Loucy (cell line): ENCODE results near the gene TBCC.
A peak's percentile ranks its signal among the peaks of the same experiment; 100 is the strongest.

Experiments used
- H2AFZ ChIP-seq: fragments of 200-600 bp; sonication (generic); 2 replicates; pipeline ENCODE4 v1.6.0; 2016; ENCODE audit warnings: antibody characterized with exemption, mild to moderate bottlenecking, low read length, moderate library complexity
- H3F3A ChIP-seq: fragments of 200-600 bp; 2 replicates; pipeline ENCODE4 v1.6.0; 2016; ENCODE audit warnings: antibody characterized with exemption, low read depth, mild to moderate bottlenecking
- H3K27me3 ChIP-seq: fragments of 200-600 bp; sonication (generic); 2 replicates; pipeline ENCODE4 v1.6.1; 2014; ENCODE audit warnings: low read length, mild to moderate bottlenecking; ENCODE audit not compliant: insufficient read depth, poor library complexity, severe bottlenecking
- H3K36me3 ChIP-seq: fragments of 200-600 bp; sonication (generic); 2 replicates; pipeline ENCODE4 v1.6.1; 2016; ENCODE audit warnings: low read length; ENCODE audit not compliant: insufficient read depth
- H3K4me1 ChIP-seq: fragments of 200-600 bp; sonication (generic); 2 replicates; pipeline ENCODE4 v1.5.1; 2014; ENCODE audit warnings: low read length, mild to moderate bottlenecking; ENCODE audit not compliant: insufficient read depth, poor library complexity, severe bottlenecking
- H3K4me2 ChIP-seq: fragments of 200-600 bp; sonication (generic); 2 replicates; pipeline ENCODE4 v1.6.0; 2014; ENCODE audit warnings: antibody characterized with exemption, low read length, low read depth, mild to moderate bottlenecking; ENCODE audit not compliant: poor library complexity, severe bottlenecking
- H3K4me3 ChIP-seq: fragments of 200-600 bp; sonication (generic); 2 replicates; pipeline ENCODE4 v1.5.1; 2014; ENCODE audit warnings: low read length, mild to moderate bottlenecking, mixed read lengths; ENCODE audit not compliant: poor library complexity, severe bottlenecking
- H3K79me2 ChIP-seq: fragments of 200-600 bp; sonication (generic); 2 replicates; pipeline ENCODE4 v1.6.1; 2014; ENCODE audit warnings: low read length; ENCODE audit not compliant: insufficient read depth
- H3K9ac ChIP-seq: fragments of 200-600 bp; sonication (generic); 2 replicates; pipeline ENCODE4 v1.6.0; 2014; ENCODE audit warnings: mild to moderate bottlenecking, low read depth, low read length, moderate library complexity; ENCODE audit not compliant: poor library complexity, severe bottlenecking
- H3K9me2 ChIP-seq: fragments of 200-600 bp; sonication (generic); replicated peaks from 2 replicates; pipeline ENCODE4 v1.6.1; 2016; ENCODE audit warnings: low read depth, low read length, mixed read lengths
- H3K9me3 ChIP-seq: fragments of 200-600 bp; sonication (generic); 2 replicates; pipeline ENCODE4 v1.6.1; 2014; ENCODE audit warnings: mild to moderate bottlenecking, antibody characterized with exemption, low read length, low read depth; ENCODE audit not compliant: insufficient read depth
- H4K20me1 ChIP-seq: fragments of 200-600 bp; sonication (generic); 2 replicates; pipeline ENCODE4 v1.6.0; 2014; ENCODE audit warnings: antibody characterized with exemption, low read length, mild to moderate bottlenecking; ENCODE audit not compliant: insufficient read depth, poor library complexity, severe bottlenecking
- CTCF ChIP-seq: fragments of 200-600 bp; sonication (generic); conservative IDR thresholded peaks from 2 replicates; pipeline ENCODE4 v1.5.1; 2014; ENCODE audit warnings: mild to moderate bottlenecking, antibody characterized with exemption, low read length
- EZH2phosphoT487 ChIP-seq: fragments of 200-600 bp; IDR thresholded peaks from 2 replicates; pipeline ENCODE4 v1.6.1; 2018; ENCODE audit warnings: antibody characterized with exemption, mild to moderate bottlenecking, moderate library complexity, borderline replicate concordance

The TBCC gene

DNA sequence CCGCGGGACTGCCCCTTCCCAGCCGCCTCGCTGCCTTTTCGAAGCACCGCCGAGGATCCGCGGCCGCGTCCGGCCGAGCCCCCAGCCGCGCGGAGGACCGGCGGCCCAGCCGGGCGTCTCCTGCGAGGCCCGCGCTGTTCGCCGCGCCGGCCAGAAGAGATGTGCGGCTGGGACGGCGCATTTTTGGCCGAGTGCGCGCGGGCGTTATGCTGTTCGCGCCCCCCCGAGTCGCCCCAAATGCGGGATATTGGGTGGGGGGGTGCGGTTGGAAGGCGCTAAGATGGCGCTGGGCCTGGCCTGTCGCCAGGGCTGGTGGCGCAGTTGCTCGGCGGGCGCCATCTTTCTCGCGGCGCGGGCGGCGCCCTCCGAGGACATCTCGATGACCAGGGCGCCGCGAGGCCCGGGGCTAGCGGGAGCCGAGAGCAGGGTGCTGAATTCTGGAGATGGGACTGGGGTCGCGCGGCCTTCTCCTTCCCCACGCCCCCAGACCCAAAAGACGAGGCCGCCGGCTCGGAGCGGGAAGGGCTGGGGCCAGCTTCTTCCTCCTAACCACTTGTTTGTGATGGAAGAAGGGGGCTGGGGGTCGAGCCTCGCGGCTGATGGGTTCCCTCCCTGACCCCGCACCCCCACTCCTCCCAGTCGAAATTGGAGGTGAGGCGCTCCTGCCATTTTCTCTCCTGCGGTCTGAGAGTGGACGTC, 37.4 kb upstream of the TBCC start:
- Histone ChIP-seq H3K79me2 (peaks cover 87% of the 10 kb centered on the region), H2AFZ (peak overlapping the region; percentile 69), H3K9me3 (no peaks in the 10 kb centered on the region), H3K36me3 (no peaks in the 10 kb centered on the region), H3K4me3 (peak overlapping the region; percentile 98), H3K9ac (peak overlapping the region; percentile 100), H3F3A (no peaks in the 10 kb centered on the region), H4K20me1 (peaks cover 18% of the 10 kb centered on the region), H3K27me3 (peaks cover 11% of the 10 kb centered on the region), H3K4me1 (peaks cover 52% of the 10 kb centered on the region), H3K4me2 (peak overlapping the region; percentile 90), H3K9me2 (no peaks in the 10 kb centered on the region)
- TF ChIP-seq CTCF (no peak), EZH2phosphoT487 (no peak)

- Histone ChIP-seq H3K9me3 (no peaks in the 10 kb centered on the region), H3K4me3 (peak overlapping the region; percentile 98), H3K36me3 (no peaks in the 10 kb centered on the region), H3K9ac (peak overlapping the region; percentile 100), H3K79me2 (peaks cover 81% of the 10 kb centered on the region), H3K9me2 (no peaks in the 10 kb centered on the region), H3K4me1 (peaks cover 57% of the 10 kb centered on the region), H3K4me2 (peak overlapping the region; percentile 43), H3K27me3 (peaks cover 11% of the 10 kb centered on the region), H2AFZ (peak overlapping the region; percentile 63; the same call in 1 of the 2 replicates), H4K20me1 (peaks cover 16% of the 10 kb centered on the region), H3F3A (no peaks in the 10 kb centered on the region)
- no peak for TF ChIP-seq CTCF
- TF ChIP-seq EZH2phosphoT487 = no peak
These were observed 36.8 kb upstream of the TBCC start for GRCh38 chr6:42782689-42783176.

- peak within 1 kb of the TSS; percentile 80 for H3K4me2 ChIP-seq
- H3K4me1 ChIP-seq = peaks cover 58% of the 10 kb centered on the region
- peaks cover 74% of the 10 kb centered on the region for H3K79me2 ChIP-seq
- no peaks in the 10 kb centered on the region for H3K9me2 ChIP-seq
- H3F3A ChIP-seq = no peaks in the 10 kb centered on the region
- no peaks in the 10 kb centered on the region for H3K36me3 ChIP-seq
- H3K27me3 ChIP-seq = peaks cover 11% of the 10 kb centered on the region
- H2AFZ ChIP-seq = peak within 1 kb of the TSS; percentile 71; the same call in 1 of the 2 replicates
- TF ChIP-seq EZH2phosphoT487 = no peak
- TF ChIP-seq CTCF = no peak
- H4K20me1 ChIP-seq = peaks cover 15% of the 10 kb centered on the region
- peak within 1 kb of the TSS; percentile 98 for H3K4me3 ChIP-seq
- H3K9me3 ChIP-seq = no peaks in the 10 kb centered on the region
- H3K9ac ChIP-seq = peak within 1 kb of the TSS; percentile 100
These were observed 36.1 kb upstream of the TBCC start, which contains the start of gene BICRAL for GRCh38 chr6:42781796-42782688. TSS of gene BICRAL (plus strand) at chr6:42782052. CDS start at chr6:42822023, 39,971 bp downstream.
